Loucy (cell line): Measurements from ENCODE around the gene ITGB6.

Experiments
- H2AFZ ChIP-seq: fragments of 200-600 bp; sonication (generic); 2 replicates; pipeline ENCODE4 v1.6.0; 2016; ENCODE audit warnings: antibody characterized with exemption, mild to moderate bottlenecking, low read length, moderate library complexity
- H3F3A ChIP-seq: fragments of 200-600 bp; 2 replicates; pipeline ENCODE4 v1.6.0; 2016; ENCODE audit warnings: antibody characterized with exemption, low read depth, mild to moderate bottlenecking
- H3K27me3 ChIP-seq: fragments of 200-600 bp; sonication (generic); 2 replicates; pipeline ENCODE4 v1.6.1; 2014; ENCODE audit warnings: low read length, mild to moderate bottlenecking; ENCODE audit not compliant: insufficient read depth, poor library complexity, severe bottlenecking
- H3K36me3 ChIP-seq: fragments of 200-600 bp; sonication (generic); 2 replicates; pipeline ENCODE4 v1.6.1; 2016; ENCODE audit warnings: low read length; ENCODE audit not compliant: insufficient read depth
- H3K4me1 ChIP-seq: fragments of 200-600 bp; sonication (generic); 2 replicates; pipeline ENCODE4 v1.5.1; 2014; ENCODE audit warnings: low read length, mild to moderate bottlenecking; ENCODE audit not compliant: insufficient read depth, poor library complexity, severe bottlenecking
- H3K4me2 ChIP-seq: fragments of 200-600 bp; sonication (generic); 2 replicates; pipeline ENCODE4 v1.6.0; 2014; ENCODE audit warnings: antibody characterized with exemption, low read length, low read depth, mild to moderate bottlenecking; ENCODE audit not compliant: poor library complexity, severe bottlenecking
- H3K4me3 ChIP-seq: fragments of 200-600 bp; sonication (generic); 2 replicates; pipeline ENCODE4 v1.5.1; 2014; ENCODE audit warnings: low read length, mild to moderate bottlenecking, mixed read lengths; ENCODE audit not compliant: poor library complexity, severe bottlenecking
- H3K79me2 ChIP-seq: fragments of 200-600 bp; sonication (generic); 2 replicates; pipeline ENCODE4 v1.6.1; 2014; ENCODE audit warnings: low read length; ENCODE audit not compliant: insufficient read depth
- H3K9ac ChIP-seq: fragments of 200-600 bp; sonication (generic); 2 replicates; pipeline ENCODE4 v1.6.0; 2014; ENCODE audit warnings: mild to moderate bottlenecking, low read depth, low read length, moderate library complexity; ENCODE audit not compliant: poor library complexity, severe bottlenecking
- H3K9me2 ChIP-seq: fragments of 200-600 bp; sonication (generic); replicated peaks from 2 replicates; pipeline ENCODE4 v1.6.1; 2016; ENCODE audit warnings: low read depth, low read length, mixed read lengths
- H3K9me3 ChIP-seq: fragments of 200-600 bp; sonication (generic); 2 replicates; pipeline ENCODE4 v1.6.1; 2014; ENCODE audit warnings: mild to moderate bottlenecking, antibody characterized with exemption, low read length, low read depth; ENCODE audit not compliant: insufficient read depth
- H4K20me1 ChIP-seq: fragments of 200-600 bp; sonication (generic); 2 replicates; pipeline ENCODE4 v1.6.0; 2014; ENCODE audit warnings: antibody characterized with exemption, low read length, mild to moderate bottlenecking; ENCODE audit not compliant: insufficient read depth, poor library complexity, severe bottlenecking
- EZH2phosphoT487 ChIP-seq: fragments of 200-600 bp; IDR thresholded peaks from 2 replicates; pipeline ENCODE4 v1.6.1; 2018; ENCODE audit warnings: antibody characterized with exemption, mild to moderate bottlenecking, moderate library complexity, borderline replicate concordance
- TF ChIP-seq, protein P1 (sequence below): fragments of 200-600 bp; sonication (generic); conservative IDR thresholded peaks from 2 replicates; pipeline ENCODE4 v1.5.1; 2014; ENCODE audit warnings: mild to moderate bottlenecking, antibody characterized with exemption, low read length

The ITGB6 gene, protein sequence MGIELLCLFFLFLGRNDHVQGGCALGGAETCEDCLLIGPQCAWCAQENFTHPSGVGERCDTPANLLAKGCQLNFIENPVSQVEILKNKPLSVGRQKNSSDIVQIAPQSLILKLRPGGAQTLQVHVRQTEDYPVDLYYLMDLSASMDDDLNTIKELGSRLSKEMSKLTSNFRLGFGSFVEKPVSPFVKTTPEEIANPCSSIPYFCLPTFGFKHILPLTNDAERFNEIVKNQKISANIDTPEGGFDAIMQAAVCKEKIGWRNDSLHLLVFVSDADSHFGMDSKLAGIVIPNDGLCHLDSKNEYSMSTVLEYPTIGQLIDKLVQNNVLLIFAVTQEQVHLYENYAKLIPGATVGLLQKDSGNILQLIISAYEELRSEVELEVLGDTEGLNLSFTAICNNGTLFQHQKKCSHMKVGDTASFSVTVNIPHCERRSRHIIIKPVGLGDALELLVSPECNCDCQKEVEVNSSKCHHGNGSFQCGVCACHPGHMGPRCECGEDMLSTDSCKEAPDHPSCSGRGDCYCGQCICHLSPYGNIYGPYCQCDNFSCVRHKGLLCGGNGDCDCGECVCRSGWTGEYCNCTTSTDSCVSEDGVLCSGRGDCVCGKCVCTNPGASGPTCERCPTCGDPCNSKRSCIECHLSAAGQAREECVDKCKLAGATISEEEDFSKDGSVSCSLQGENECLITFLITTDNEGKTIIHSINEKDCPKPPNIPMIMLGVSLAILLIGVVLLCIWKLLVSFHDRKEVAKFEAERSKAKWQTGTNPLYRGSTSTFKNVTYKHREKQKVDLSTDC

DNA sequence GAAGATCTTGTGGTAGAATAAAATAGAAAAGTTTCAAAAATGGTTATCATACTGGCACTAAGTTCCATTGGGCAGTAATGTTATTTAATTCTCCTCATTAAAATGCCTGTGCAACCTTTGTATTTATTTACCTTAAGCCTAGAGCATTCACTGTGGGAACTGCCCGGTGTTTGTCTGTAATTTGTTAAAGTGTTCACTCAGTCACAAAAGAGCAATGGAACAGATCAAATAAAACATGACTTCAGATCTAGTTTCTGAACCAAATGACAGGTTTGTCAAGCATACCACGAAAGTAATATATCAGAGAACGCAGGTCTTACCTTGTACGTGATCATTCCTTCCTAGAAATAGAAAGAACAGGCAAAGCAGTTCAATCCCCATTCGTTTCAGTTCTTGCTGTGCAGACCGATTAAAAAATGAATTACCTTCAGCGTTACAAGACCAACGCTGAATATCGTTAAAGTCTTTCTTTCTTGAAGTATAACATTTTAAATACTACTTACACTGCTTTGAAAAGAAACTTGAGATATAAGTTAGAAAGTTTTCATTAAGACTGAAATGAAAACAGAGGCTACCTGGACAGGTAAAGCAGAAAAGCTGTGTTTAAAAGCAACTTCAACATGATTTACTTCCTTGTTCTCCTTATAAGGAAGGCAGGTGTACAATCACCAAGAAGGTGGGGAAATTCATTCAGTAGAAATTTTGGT, at the start of gene ITGB6:
Gene ITGB6, minus strand, starts transcription at position 590 of the 707 bp plus-strand sequence. Its CDS starts 209 bp downstream, at position 381.
- Histone ChIP-seq H3K79me2 (no peaks in the 10 kb centered on the region), H3K4me2 (no peak within 1 kb of the TSS), H3K9me2 (no peaks in the 10 kb centered on the region), H3F3A (no peaks in the 10 kb centered on the region), H3K27me3 (no peaks in the 10 kb centered on the region), H3K4me1 (peaks cover 26% of the 10 kb centered on the region), H2AFZ (no peak within 1 kb of the TSS), H3K9me3 (no peaks in the 10 kb centered on the region), H3K36me3 (no peaks in the 10 kb centered on the region), H3K4me3 (no peak within 1 kb of the TSS), H4K20me1 (no peaks in the 10 kb centered on the region), H3K9ac (no peak within 1 kb of the TSS)
- no peak for TF ChIP-seq EZH2phosphoT487
- TF ChIP-seq, protein P1, sequence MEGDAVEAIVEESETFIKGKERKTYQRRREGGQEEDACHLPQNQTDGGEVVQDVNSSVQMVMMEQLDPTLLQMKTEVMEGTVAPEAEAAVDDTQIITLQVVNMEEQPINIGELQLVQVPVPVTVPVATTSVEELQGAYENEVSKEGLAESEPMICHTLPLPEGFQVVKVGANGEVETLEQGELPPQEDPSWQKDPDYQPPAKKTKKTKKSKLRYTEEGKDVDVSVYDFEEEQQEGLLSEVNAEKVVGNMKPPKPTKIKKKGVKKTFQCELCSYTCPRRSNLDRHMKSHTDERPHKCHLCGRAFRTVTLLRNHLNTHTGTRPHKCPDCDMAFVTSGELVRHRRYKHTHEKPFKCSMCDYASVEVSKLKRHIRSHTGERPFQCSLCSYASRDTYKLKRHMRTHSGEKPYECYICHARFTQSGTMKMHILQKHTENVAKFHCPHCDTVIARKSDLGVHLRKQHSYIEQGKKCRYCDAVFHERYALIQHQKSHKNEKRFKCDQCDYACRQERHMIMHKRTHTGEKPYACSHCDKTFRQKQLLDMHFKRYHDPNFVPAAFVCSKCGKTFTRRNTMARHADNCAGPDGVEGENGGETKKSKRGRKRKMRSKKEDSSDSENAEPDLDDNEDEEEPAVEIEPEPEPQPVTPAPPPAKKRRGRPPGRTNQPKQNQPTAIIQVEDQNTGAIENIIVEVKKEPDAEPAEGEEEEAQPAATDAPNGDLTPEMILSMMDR = no peak

DNA sequence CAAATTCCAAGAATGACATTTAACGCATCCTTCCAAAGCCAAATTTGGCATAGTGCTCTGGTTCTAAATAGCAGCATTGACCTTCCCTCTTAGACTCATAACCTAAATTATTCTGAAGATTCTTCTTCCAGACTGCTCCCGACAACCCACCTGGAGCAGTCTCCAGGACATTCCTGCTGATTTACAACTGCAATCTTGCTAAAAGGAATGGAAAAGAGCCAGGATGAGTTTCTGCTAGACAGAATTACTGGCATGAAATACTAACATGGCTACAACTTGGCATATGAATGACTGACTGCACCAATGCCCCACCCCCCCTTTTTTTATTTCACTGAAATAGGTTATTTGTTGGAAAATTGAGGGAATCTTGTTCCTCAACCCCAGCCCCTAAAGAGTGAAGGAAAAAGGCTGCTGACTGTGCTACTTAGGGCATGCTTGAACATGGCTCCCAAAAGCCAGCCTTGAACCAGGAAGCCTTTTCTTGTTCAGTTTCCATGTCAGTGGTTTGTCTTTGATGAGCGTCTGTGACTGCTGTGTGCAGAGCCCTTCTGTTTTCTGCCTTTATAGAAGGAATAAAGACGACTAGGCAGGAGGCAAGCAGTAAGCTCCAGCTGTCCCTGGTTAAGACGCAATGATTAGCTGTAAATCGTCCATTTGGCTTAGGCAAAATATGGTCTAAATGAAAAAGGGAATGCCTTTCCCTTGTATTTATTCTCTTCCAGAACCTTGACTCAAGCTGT, 47.4 kb upstream of the ITGB6 start:
- Histone ChIP-seq H3K4me3 (no peak overlapping the region), H3K36me3 (no peaks in the 10 kb centered on the region), H2AFZ (no peak overlapping the region), H3K27me3 (no peaks in the 10 kb centered on the region), H3K4me1 (no peaks in the 10 kb centered on the region), H3K4me2 (no peak overlapping the region), H3K9me2 (no peaks in the 10 kb centered on the region), H3K9ac (no peak overlapping the region), H3F3A (no peaks in the 10 kb centered on the region), H3K9me3 (no peaks in the 10 kb centered on the region), H4K20me1 (no peaks in the 10 kb centered on the region), H3K79me2 (no peaks in the 10 kb centered on the region)
- TF ChIP-seq EZH2phosphoT487 = no peak
- TF ChIP-seq, protein P1 = no peak

DNA sequence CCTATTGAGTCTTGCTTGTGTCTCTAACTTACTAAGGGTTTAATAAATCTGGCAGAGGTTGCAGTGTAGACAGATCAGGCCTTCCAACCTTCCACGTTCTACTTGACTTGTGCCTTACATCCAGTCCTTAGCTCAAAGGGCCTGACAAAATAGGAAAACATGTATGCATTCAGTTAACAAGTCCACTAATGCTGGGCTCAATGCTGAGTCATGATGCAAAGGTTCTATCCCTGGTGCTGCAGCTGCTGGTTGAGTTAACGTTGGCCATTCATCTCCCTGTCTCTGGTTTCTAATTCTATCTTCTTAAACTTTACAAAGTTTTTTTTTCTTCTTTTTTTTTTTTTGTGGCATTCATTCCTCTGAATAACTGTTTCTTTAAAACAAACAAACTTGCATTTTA, 46.3 kb upstream of the ITGB6 start:
- H3K79me2 ChIP-seq = no peaks in the 10 kb centered on the region
- H3K36me3 ChIP-seq = no peaks in the 10 kb centered on the region
- no peak for TF ChIP-seq EZH2phosphoT487
- TF ChIP-seq, protein P1 = no peak
- no peak overlapping the region for H2AFZ ChIP-seq
- H3K4me3 ChIP-seq = no peak overlapping the region
- no peak overlapping the region for H3K4me2 ChIP-seq
- H3K9ac ChIP-seq = no peak overlapping the region
- H3K4me1 ChIP-seq = no peaks in the 10 kb centered on the region
- H3K9me2 ChIP-seq = no peaks in the 10 kb centered on the region
- no peaks in the 10 kb centered on the region for H3K9me3 ChIP-seq
- no peaks in the 10 kb centered on the region for H3K27me3 ChIP-seq
- no peaks in the 10 kb centered on the region for H4K20me1 ChIP-seq
- H3F3A ChIP-seq = no peaks in the 10 kb centered on the region
